DMS 273 (cell line): ENCODE measurements around the gene LAMA3.

Experiments used
- DNase-seq: peaks from one replicate; lab custom pipeline; 2025; ENCODE audit not compliant: unreplicated experiment; lab: John Stamatoyannopoulos, UW

Gene LAMA3

GRCh38 chr18:23990474-23991410 is 301.5 kb downstream of the LAMA3 start:
- no peak for DNase-seq

- DNase-seq: peak; percentile 25
These were observed 303.1 kb downstream of the LAMA3 start for GRCh38 chr18:23992089-23992940.

- no peak for DNase-seq
These were observed 303.7 kb downstream of the LAMA3 start for GRCh38 chr18:23992941-23993280.

GRCh38 chr18:23994361-23994902 is 305.2 kb downstream of the LAMA3 start:
- peak; percentile 87 for DNase-seq

GRCh38 chr18:23995180-23995579 is 305.9 kb downstream of the LAMA3 start:
- DNase-seq: no peak

GRCh38 chr18:23998018-23998417 is 308.8 kb downstream of the LAMA3 start:
- peak; percentile 23 for DNase-seq

GRCh38 chr18:23998820-23999219 is 309.6 kb downstream of the LAMA3 start:
- peak; percentile 23 for DNase-seq

- no peak for DNase-seq
These were observed 311.6 kb downstream of the LAMA3 start for GRCh38 chr18:24000613-24001490.

- no peak for DNase-seq
These were observed 313.2 kb downstream of the LAMA3 start for GRCh38 chr18:24002479-24002878.

- DNase-seq: no peak
These were observed 314.0 kb downstream of the LAMA3 start for GRCh38 chr18:24003288-24003687.

- DNase-seq: no peak
These were observed 314.8 kb downstream of the LAMA3 start for GRCh38 chr18:24003903-24004640.
